ENCODE measurements around the gene LTB4R.
"Not testable (repeated sequence)": the region's sequence is repeated elsewhere in the genome, so short reads cannot be mapped to it uniquely, and the experiment has no call there.

The LTB4R gene

DNA sequence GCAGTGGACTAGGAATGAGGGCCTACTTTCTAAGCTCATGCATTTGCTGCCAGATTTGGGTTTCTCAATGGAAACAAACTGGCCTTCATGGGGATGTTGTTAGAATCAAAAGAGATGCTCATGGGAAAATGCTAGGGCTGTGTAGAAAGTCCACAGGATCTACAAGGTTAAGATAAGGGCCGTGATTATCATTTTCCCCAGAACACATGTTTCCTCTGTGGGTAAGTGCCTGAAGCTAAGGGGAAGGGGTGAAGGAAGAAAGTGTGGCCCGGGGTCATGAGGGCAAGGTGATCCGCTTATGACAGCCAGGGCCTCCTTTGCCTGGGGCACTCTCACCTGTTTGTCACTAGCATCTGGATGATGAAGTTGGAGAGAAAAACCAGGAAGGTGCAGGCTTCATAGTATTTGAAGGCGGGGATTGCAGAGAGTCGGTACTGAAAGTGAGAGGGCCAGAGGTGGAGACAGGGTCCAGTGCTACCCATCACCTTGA, 13.8 kb downstream of the LTB4R start:
- no peak for DNase-seq

DNA sequence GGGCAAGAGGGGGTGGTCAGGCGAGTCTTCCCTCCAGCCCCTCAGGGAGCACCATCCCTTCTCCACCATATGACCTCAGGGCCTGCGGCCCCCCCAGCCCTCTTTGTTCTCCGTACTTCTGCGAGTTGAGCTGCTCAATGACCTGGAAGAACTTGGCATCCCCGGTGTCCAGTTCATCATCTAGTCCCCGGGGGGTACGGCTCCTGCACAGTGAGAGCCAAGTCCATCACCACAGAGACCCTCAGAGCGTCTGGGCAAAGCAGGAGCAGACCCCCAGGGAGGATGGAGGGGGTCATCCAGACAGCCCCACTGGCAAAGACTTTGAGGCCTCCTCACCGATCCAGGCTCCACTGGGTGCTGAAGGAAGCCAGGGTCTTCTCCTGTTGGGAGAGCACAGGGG, 14.7 kb downstream of the LTB4R start:
- DNase-seq, result no peak

DNA sequence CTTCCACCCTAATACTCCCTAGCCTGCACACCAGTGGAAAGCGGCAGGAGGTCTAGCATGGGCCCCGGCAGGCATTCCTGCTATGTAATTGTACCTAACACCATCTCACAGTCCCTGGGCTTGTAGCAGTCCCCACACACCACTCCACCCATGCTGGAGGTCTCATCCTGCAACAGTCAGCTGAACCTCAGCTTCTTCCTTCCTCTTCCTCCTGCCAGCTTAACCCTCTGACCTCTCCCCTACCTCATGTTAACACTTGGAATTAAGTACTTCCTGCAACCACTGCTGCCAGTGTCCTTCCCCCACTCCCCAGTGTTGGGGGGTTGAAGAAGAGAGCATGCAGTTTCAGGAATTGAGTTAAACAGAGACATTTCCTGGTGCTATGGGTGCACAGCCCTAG, 16.0 kb downstream of the LTB4R start:
- no peak for DNase-seq

DNA sequence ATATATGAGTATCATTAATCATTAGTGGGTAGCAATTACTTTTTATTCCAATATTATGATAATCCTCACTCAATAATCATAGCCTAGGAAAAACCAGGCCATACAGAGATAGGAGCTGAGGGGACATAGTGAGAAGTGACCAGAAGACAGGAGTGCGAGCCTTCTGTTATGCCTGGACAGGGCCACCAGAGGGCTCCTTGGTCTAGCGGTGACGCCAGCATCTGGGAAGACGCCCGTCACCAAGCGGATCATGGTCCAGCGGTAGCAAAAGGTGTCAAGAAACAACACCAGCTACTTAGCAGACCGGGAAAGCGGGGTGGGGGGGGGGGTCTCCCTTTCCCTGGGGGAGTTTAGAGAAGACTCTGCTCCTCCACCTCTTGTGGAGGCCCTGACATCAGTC, 16.6 kb downstream of the LTB4R start:
- DNase-seq, result not testable (repeated sequence)

DNA sequence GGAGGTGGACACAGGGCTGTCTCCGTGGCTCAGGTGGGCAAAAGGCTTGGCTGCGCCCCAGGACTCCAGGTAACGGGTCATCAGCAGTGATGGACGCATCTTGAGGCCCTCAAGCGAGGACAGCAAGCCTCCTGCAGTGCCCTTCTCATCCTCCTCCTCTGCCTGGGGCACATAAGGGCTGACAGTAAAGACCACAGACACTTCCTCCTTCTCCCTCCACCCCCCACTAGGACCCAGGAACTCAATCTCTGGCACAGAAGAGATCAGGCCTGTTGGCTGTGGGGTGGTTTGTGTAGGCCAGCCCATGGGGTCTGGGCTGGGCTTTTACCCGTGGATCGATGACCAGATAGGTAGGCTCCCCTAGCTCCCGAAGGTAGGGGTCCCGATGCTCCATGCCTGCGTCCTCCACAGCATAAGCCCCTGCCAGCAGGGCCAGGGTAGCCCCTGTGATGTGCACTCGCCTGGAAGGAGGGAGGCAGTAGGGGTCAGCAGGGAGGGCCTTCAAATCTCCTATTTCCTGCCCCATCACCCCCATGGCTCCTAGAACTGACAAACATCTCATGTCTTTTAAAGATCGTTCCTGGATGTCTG, 17.9 kb downstream of the LTB4R start:
- no peak for DNase-seq

DNA sequence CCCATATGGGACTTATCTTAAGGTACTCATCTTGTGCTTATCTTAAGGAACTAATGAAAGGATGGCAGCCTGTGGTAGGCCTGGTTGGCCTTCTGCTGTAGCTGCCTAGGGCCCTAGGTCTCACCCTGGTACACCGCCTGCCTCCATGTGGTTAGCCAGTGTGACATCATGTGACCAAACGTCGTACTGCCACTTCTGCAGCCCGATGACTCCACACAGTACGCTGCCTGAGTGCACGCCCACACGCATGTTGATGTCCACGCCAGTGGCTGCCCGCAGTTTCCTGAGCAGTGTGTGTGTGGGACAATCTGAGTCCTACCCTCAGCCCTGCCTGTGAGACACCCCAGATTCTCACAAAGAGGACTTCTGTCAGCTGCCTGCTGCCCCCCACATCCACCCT, 18.4 kb downstream of the LTB4R start:
- no peak for DNase-seq

DNA sequence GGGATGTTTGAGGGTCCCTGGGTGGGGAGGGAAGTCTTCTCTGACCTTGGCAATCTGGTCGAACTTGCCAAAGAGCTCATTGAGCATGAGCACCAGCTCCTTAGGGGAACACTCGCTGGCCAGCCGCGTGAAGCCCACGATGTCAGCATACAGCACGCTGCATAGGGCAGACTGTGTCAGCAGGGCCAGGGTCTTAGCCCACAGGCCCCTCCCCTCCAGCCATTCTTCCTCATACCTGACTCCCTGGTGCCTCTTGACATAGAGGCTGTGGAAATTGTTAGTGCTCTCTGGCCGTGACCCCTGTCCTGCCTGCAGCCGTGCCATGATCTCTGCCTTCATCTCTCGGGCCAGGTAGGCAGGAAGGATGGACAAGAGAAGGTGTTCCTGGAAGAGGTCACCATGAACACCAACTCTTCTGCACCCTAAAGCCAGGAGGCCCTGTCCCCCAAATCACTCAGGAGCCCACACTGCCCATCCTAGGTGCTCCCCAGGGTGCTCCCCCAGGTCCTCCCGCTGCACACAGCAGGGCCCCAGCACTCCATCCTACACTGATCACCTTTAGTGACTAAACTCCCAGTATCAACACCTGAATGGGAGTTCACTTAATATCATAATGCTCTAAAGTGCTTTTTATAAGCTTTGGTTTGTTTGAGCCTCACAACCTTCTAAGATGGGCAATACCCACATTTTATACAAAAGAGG, 19.8 kb downstream of the LTB4R start:
- no peak for DNase-seq

DNA sequence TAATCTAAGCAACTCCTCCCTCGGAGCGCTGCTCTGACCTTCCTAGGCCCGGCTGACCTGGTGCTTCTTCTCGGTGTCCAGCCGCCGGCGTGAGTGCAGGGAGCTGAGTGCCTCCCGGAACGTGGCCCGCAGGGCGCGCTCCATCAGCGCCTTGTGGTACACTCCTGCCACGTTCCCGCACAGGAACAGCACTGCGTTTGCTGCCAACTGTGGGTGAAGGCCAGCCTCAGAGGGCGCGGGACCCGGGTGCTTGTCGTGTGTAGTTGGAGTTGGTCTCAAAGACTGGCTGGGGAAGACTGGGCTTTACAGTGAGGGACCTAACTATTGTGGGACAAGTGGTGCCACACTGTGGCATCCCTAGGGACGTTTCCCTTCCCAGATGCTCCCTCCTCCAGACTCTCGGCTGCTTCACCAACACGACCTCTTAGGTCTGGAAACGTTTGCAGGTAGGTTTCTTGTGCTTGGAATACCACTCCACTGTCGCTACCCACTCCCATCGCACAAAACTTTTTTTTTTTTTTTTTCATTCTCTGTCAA, 20.5 kb downstream of the LTB4R start:
- no peak for DNase-seq

DNA sequence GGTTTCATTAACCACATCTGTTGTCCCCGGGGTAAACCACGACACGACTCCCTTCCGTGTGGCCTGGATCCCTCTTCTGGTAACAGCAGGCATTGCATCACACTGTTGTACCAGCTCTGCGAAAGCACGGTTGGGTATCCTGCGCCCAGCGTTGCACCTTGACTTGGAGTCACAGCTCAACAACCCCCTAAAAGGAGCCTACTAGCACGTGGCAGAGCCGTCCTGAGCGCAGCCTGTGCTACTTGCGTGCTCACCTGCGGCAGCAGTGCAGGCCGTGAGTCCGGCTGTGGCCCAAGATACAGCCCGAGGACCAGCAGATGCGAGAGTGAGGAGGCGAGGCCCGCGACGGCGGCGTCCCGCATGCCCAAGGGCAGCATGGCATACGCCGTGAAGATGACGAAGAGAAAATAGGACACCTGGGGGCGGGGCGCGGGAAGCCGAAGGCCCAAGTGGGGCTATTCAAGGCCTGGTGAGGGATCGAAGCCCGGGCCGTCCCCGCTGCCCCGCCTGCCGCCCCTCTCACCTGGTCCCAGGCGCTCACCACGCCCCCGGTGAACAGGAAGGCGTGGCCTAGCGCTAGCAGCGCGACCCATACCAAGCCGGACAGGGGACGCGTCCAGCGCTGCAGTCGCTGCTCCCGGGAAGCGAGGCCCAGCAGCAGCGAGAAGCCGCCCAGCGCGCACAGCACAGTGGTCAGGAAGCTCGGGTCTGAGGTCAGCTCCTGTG, 21.1 kb downstream of the LTB4R start:
- DNase-seq, result peak; percentile 89

DNA sequence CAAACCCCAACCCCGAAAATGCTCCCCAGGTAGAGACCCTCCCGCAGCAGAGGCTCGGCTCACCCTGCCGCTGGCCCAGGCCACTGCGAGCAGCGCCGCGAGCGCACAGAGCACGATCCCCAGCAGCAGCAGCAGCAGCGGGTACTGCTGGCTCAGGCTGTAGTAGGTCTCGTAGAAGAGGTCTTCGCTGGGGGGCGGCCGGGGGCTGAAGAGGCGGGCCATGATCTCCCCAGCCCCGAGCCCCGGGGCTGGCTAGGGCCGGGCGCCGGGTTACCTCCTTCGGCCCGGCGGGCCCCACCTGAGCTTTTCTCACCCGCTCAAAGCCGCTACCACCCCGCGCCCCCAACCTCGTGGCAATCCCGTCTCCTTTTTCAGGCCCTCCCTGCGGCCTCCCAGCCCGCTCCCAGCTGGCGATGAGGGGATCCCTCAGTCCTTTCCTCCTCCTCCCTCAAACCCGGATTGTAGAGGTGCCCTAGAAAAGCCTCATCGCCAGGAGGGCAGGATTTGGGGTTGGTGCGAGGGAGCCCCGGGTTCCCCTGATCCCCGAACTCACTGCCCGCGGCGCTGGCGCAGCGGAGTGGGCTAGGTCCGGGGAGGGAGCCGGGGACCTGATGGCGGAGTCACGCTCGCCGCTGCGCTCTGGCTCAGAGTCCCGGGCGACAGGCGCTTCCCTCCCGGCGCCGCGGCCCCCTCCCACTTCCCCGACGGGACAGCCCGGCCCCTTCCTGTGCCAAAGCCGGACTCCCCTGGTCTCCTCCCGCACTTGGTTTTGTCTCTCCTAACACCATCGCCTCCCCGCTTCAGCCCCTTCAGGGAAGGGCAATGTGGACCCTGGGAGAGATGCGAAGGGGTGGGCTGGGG, 23.4 kb downstream of the LTB4R start, which contains the start of gene ADCY4:
Gene ADCY4 (minus strand): TSS at position 641 of the 861 bp plus-strand sequence. CDS start 419 bp downstream, at position 222.
- no peak for DNase-seq

DNA sequence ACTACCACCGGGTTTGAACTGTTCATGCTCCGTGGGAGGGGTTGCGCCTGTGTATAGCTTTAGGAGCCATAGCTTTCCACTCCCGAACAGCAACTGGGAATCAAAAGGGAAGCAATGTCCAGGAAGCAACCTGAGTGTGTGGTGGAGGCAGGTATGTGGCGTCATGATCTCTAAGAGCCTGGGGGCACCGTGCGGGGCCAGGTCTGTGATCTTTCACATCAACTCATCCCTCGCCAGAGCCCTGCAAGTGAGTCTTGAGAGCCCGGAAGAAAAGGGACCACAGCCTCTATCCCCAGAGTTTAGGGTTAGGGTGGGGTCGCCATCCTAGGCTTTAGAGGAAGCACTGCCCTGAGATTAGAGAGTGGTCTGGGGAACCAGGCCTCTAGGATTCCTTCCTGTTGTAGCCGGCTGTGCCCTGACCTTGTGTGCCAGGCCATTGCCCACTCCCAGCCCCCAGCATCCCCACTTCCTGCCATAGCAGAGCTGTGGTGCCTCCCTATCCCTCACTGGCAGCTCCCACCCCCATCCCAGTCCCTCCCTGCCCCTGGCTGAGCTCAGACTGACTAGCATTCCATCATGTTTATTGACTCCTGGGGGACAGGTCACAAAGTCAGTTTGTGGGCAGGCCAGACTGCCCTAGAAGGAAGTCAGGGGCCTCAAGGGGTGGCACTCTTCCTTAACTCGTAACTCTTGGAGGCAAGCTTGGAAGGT, 24.3 kb downstream of the LTB4R start:
- no peak for DNase-seq

DNA sequence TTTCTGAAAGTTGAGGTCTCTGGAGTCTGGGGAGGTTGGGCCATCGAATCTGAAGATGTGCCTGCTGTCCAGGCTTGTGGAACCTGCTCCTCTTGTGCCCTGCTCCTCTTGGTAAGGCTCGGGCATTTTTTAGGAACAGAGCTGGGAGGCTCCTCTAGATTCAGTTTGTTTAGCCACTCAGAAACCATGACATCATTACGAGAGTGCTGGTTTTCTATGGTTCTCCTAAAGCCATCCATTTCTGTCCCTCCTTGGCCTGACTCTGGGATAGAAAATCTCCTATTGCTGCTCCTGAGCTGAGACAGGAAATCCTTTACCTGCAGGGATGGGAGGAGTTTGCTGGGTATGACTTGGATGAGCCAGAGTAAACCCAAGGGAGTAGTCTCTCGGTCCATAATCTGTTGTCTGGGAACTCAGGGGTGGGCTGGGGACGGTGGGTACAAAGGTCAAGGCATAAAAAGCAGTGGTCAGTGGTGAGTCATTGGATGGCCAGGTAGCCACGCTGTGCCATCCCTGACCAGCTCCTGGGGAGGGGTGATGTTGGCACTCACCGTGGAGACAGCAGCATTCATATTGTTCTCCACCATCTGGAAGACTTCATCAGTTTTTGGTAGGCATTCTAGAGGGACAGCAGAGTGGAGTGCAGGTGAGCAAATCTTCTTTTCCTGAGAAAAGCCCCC, 26.0 kb downstream of the LTB4R start:
- no peak for DNase-seq

DNA sequence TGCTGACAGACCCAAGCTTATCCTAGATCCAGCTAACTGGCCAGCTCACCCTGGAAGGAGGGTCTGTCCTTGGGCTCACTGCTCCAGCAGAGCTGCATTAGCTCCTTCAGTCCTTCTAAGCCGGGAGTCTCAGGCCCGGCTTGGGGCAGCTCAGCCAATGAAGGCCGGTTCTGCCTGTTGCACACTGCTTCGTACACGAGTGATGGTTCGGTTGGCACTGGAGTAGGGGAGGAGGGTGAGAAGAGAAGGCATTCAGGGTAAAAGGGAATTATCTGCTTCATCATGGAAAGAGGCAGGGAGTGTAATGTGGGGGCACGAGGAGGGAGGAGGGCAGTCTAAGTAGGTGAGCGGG, 26.5 kb downstream of the LTB4R start:
- no peak for DNase-seq

DNA sequence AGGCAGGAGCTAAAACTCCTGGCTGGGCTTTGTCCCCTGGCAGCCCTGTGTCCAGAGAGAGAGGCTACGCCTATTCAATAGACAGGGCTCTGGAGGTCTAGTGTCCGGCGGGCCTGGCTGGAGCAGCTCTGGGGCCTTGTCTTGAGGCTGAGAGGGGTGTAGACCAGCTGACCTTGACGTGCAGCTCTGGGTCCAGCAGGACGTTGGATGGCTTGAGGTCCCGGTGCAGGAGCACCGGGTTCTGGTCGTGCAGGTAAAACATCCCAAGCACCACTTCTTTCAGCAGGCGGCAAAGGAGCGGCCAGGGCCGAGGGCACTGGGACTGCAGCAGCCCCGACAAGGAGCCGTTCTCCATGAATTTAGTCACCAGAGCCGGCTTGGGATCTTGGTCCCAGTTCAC, 27.5 kb downstream of the LTB4R start:
- no peak for DNase-seq

DNA sequence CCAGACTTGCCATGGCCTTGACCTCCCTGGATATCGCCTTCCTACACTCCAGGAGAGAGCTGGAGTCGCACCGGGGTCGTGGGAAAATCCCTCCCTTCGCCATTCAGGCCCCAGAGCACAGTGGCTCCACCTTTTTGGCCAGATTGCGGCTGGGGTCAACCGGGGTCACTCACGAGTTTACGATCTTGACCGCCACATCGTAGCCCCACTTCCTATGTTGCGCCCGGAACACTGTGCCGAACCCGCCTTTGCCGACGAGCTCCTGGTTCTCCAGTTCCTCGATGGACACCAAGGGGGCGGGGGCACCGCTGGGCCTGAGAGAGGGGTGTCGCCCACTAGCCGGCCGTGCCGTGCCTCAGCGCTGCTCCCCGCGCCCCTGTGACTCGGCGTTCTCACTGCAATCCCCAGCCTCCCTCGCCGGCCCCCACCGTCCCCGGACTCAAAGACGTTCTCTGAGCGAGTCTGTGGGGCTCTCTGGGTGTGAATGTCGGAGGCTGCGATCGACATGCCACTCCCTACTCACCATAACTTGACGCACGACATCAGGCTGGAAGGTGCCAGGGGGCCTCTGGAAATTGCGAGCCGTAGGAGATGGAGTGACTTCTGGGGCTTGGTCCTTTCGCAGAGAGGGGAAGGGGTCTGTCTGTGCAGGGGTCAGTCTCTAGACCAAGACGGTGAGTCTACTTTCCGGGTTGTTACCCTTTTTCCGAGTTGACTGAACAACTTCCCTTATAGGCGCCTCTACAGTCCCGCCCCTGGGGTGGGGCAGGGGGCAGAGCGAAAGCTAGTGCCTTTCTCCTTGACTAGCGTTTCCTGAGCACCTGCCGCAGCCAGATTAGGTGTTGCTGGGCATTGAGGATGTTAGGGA, 28.2 kb downstream of the LTB4R start, which contains the start of gene RIPK3:
Gene RIPK3 (minus strand): TSS at position 708 of the 868 bp plus-strand sequence. CDS start 165 bp downstream, at position 543.
- no peak for DNase-seq

DNA sequence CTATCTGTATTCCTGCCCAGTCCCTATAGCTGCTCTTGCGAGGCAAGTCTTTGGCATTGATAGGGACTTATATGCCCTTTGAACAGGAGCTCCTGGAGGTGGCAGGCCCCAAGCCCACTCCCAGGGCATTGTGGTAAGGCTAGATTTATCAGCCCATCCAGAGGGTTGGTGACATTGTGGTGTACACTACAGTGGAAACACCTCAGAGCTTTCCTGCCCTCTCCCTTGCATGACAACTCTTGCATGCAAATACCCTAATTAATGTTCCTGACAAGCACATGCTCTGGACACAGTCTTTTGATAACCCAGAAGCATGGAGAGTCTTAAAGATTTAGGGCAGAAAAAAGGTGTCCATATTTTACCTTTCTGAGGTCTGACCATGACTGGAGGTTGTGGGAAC, 29.3 kb downstream of the LTB4R start:
- no peak for DNase-seq

DNA sequence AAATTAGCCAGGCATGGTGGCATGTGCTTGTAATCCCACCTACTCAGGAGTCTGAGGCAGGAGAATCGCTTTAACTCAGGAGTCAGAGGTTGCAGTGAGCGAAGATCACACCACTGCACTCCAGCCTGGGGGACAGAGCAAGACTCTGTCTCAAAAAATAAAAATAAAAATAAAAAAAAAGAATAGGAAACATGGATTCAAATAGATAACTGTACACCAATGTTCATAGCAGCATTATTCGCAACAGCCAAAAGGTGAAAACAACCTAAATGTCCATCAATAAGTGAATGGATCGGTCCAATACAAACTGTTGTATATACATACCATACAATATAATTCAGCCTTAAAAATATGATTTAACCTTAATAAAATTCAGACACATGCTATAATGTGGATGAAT, 31.6 kb downstream of the LTB4R start:
- no peak for DNase-seq

DNA sequence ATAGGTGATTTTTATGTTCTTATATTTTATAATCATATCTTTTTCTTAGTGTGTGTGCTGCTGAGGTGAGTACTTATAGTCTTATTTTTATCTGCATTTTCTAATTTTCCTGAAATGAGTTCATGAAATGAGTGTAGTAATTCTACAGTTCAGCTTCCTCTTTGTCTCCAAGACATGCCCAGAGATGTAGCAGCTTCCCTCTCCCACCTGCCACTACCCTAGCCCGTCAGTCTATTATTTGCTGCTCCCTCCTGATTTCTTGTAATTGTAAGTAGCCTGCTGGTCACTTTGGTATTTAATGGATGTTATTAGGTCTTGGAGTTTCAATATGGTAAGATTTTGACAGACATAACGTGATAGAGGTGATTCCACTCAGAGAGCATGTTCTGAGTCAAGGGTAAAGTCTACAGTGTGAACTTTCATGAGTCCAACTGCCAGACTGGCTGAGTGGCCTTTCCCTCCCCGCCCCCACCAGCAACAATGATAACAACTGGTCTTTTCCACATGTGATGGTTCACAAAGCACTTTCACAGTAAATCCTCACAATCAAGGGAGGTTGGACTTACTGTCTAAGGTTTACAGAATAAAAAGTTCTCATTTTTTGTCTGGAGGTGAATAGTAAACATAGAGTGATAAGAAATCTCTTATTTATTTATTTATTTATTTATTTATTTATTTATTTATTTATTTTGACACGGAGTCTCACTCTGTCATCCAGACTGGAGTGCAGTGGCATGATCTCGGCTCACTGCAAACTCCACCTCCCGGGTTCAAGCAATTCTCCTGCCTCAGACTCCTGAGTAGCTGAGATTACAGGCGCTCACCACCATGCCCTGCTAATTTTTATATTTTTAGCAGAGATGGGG, 32.7 kb downstream of the LTB4R start:
- no peak for DNase-seq

DNA sequence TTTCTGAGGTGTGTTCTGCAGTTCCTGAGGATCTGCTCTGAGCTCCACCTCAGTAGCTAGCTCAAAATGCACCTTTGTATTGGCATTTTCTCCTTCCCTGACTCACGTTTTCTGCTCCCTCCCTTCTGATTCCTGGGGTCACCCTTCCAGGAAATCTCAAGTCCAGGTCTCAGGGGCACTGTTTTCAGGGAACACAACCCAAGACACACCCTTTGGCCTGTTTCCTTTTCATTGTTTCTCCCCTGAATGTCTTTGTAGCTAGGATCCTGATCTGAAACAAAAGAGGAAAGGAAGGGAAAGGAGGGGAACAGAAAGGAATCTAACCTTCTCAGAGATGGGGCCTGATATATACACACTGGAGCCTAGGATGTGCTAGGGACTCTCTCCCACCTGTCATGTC, 35.8 kb downstream of the LTB4R start:
- no peak for DNase-seq
